NCI-H748 treated with DMSO at 0.1 percent for 48 hours (cell line): ENCODE data around the gene ATXN1.

Source experiments
- DNase-seq: peaks from one replicate; lab custom pipeline; 2025; lab: John Stamatoyannopoulos, UW

Gene ATXN1

GRCh38 chr6:16252686-16253299 lies 508.5 kb downstream of the ATXN1 start:
- DNase-seq = no peak

- no peak for DNase-seq
Observed at GRCh38 chr6:16251706-16252105, 509.6 kb downstream of the ATXN1 start.

- peak; percentile 88 for DNase-seq
Observed at GRCh38 chr6:16249971-16250370, 511.3 kb downstream of the ATXN1 start.
